DND-41 (cell line): Measurements from ENCODE around the gene ATP7A.
"Not testable (repeated sequence)": the region's sequence is repeated elsewhere in the genome, so short reads cannot be mapped to it uniquely, and the experiment has no call there.

Experiments
- ATAC-seq: fragments of 200-7000 bp; cut with Tn5 transposase; 3 replicates; pipeline ENCODE4 v1.9.1; 2021; ENCODE audit warnings: low read depth; ENCODE audit not compliant: insufficient read depth
- DNase-seq: peaks from one replicate; pipeline ENCODE4 v3.0.0-alpha.2; 2020
- H2AFZ ChIP-seq: 2 replicates; pipeline ENCODE4 v1.6.0; 2012; ENCODE audit warnings: low read depth, low read length
- H3K27ac ChIP-seq: 2 replicates; pipeline ENCODE4 v1.5.1; 2012; ENCODE audit warnings: low read length, inconsistent platforms
- H3K27me3 ChIP-seq: fragments of 200-600 bp; sonication (generic); 2 replicates; pipeline ENCODE4 v1.6.0; 2012; ENCODE audit warnings: low read length, mild to moderate bottlenecking, inconsistent platforms; ENCODE audit not compliant: insufficient read depth, poor library complexity
- H3K36me3 ChIP-seq: 2 replicates; pipeline ENCODE4 v1.5.1; 2012; ENCODE audit warnings: low read length, inconsistent platforms; ENCODE audit not compliant: insufficient read depth
- H3K4me1 ChIP-seq: 2 replicates; pipeline ENCODE4 v1.5.1; 2012; ENCODE audit warnings: mild to moderate bottlenecking, low read length; ENCODE audit not compliant: insufficient read depth
- H3K4me2 ChIP-seq: 2 replicates; pipeline ENCODE4 v1.6.0; 2012; ENCODE audit warnings: mild to moderate bottlenecking, moderate library complexity, low read length, inconsistent platforms; ENCODE audit not compliant: insufficient read depth
- H3K4me3 ChIP-seq, 2 experiments: fragments of 200-600 bp in 1 of 2; shearing (Covaris generic) in 1 of 2; 2 replicates each; pipeline ENCODE4 v1.5.1; 2012 to 2016; ENCODE audit warnings: inconsistent platforms in 2 of 2, low read length in 2 of 2, mild to moderate bottlenecking in 2 of 2, low read depth in 1 of 2, moderate library complexity in 1 of 2
- H3K79me2 ChIP-seq: 2 replicates; pipeline ENCODE4 v1.6.0; 2012; ENCODE audit warnings: low read length, inconsistent platforms; ENCODE audit not compliant: insufficient read depth
- H3K9ac ChIP-seq: 2 replicates; pipeline ENCODE4 v1.6.0; 2012; ENCODE audit warnings: low read depth, mild to moderate bottlenecking, inconsistent platforms, low read length, moderate library complexity
- H3K9me3 ChIP-seq: 2 replicates; pipeline ENCODE4 v1.5.1; 2012; ENCODE audit warnings: low read length, moderate library complexity, mild to moderate bottlenecking, inconsistent platforms; ENCODE audit not compliant: insufficient read depth, severe bottlenecking
- H4K20me1 ChIP-seq: 2 replicates; pipeline ENCODE4 v1.6.0; 2012; ENCODE audit warnings: low read length; ENCODE audit not compliant: insufficient read depth
- EZH2 ChIP-seq: IDR thresholded peaks from 3 replicates; pipeline ENCODE4 v1.6.1; 2012; ENCODE audit warnings: borderline replicate concordance, low read depth, mild to moderate bottlenecking, moderate library complexity, low read length, inconsistent platforms; ENCODE audit not compliant: severe bottlenecking
- TF ChIP-seq, protein P1 (sequence below): IDR thresholded peaks from 2 replicates; pipeline ENCODE4 v1.5.1; 2012; ENCODE audit warnings: borderline replicate concordance, low read length, moderate library complexity, mild to moderate bottlenecking; ENCODE audit not compliant: poor library complexity, severe bottlenecking; ENCODE audit errors: extremely low read depth

Gene ATP7A

DNA sequence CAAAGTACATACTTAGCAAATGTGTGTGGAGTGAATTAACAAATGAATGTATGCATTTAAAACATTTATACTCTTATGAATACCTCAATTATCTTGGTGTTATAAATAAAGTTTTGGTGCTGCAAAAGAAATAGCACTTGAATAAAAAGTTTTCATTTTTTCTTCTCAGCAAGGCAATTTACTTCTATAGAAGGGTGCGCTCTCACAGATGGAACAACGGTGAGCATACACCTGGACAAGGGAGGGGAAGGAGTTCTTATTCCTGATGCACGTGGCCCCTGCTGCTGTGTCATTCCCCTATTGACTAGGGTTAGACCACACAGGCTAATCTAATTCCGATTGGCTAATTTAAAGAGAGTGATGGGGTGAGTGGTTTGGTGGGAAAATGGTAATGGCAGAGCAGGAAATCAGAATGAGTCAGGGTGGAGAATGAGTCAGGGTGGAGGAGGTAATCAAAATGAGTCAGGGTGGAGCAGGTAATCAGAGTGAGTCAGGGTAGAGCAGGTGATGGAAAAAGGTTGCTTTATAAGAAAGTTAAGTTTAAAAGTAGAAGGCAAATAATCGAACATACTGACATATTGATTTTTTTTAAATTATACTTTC is 165.4 kb downstream of the ATP7A start:
- H3K27ac ChIP-seq = no peak overlapping the region
- no peak overlapping the region for H3K9ac ChIP-seq
- H3K27me3 ChIP-seq = no peaks in the 10 kb centered on the region
- no peak overlapping the region for H2AFZ ChIP-seq
- H3K36me3 ChIP-seq = no peaks in the 10 kb centered on the region
- TF ChIP-seq EZH2 = no peak
- TF ChIP-seq, protein P1, sequence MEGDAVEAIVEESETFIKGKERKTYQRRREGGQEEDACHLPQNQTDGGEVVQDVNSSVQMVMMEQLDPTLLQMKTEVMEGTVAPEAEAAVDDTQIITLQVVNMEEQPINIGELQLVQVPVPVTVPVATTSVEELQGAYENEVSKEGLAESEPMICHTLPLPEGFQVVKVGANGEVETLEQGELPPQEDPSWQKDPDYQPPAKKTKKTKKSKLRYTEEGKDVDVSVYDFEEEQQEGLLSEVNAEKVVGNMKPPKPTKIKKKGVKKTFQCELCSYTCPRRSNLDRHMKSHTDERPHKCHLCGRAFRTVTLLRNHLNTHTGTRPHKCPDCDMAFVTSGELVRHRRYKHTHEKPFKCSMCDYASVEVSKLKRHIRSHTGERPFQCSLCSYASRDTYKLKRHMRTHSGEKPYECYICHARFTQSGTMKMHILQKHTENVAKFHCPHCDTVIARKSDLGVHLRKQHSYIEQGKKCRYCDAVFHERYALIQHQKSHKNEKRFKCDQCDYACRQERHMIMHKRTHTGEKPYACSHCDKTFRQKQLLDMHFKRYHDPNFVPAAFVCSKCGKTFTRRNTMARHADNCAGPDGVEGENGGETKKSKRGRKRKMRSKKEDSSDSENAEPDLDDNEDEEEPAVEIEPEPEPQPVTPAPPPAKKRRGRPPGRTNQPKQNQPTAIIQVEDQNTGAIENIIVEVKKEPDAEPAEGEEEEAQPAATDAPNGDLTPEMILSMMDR = no peak
- ATAC-seq = no peak
- H3K4me2 ChIP-seq = no peak overlapping the region
- H3K9me3 ChIP-seq = no peaks in the 10 kb centered on the region
- H3K4me1 ChIP-seq = peaks cover 4% of the 10 kb centered on the region; the same call in 1 of the 2 replicates
- no peak overlapping the region for H3K4me3 ChIP-seq
- H3K79me2 ChIP-seq = no peaks in the 10 kb centered on the region
- no peaks in the 10 kb centered on the region for H4K20me1 ChIP-seq
- DNase-seq = no peak

DNA sequence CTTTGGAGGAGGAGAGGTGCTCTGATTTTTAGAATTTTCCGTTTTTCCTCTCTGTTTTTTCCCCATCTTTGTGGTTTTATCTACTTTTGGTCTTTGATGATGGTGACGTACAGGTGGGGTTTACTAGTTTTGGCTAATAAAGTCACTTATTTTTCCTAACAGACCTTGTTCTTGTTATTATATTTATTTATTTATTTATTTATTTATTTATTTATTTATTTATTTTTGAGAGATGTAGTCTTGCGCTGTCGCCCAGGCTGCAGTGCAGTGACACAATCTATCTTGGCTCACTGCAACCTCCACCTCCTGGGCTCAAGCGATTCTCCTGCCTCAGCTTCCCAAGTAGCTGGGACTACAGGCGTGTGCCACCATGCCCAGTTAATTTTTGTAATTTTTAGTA is 170.9 kb downstream of the ATP7A start:
- H3K9ac ChIP-seq, H2AFZ ChIP-seq, H3K4me3 ChIP-seq, H3K36me3 ChIP-seq, DNase-seq, H3K4me2 ChIP-seq, H3K79me2 ChIP-seq, H3K4me1 ChIP-seq, H4K20me1 ChIP-seq, H3K27ac ChIP-seq, ATAC-seq, H3K9me3 ChIP-seq, H3K27me3 ChIP-seq: not testable (repeated sequence)

DNA sequence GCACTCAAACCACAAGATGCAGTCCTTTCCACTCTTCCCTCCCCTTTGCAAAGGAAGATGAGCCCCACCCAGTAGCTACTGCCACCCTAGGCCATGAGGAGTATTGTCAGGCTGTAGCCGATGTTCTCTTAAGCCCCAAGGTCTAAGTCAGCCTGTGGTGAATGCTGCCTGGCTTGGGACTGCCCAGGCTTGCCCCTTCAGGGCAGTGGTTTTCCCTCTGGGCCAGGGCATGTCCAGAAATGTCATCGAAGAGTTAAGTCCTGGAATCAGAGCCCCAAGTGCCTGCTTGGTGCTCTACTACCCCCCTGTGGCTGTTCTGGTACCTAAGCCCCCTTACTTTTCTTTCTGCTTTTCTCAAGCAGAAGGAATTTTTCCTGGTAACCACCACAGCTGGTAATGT is 181.8 kb downstream of the ATP7A start:
- Histone ChIP-seq H2AFZ (peak overlapping the region; percentile 60), H3K9ac (no peak overlapping the region), H4K20me1 (no peaks in the 10 kb centered on the region), H3K27ac (no peak overlapping the region; the same call in 1 of the 2 replicates), H3K27me3 (no peaks in the 10 kb centered on the region), H3K4me3 (no peak overlapping the region), H3K79me2 (no peaks in the 10 kb centered on the region), H3K4me1 (0 out of 2 replicates have a peak, but pooled peaks cover 4% of the 10 kb centered on the region), H3K4me2 (no peak overlapping the region), H3K9me3 (no peaks in the 10 kb centered on the region), H3K36me3 (no peaks in the 10 kb centered on the region)
- no peak for TF ChIP-seq EZH2
- TF ChIP-seq, protein P1 = peak; percentile 56
- ATAC-seq (peak; percentile 83), DNase-seq (peak; percentile 31)

DNA sequence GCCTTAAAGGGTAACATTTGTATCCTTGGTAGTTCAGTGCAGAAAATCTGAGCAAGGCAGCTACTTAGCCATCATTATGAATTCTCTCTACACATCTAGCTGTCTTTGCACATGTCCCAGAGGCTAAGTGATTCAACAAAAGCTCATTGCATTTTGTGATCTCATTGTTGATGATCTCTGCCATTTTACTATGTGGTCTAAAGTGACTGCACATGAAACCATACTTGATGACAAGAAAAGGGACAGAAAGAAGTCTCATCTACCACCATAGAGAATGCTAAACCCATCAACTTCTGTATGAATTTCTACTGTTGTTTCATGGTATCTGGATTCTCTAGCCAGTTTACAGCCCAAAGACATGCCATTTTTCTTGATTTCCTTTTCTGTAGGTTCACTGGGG is 187.6 kb downstream of the ATP7A start:
- Histone ChIP-seq H3K9me3 (no peaks in the 10 kb centered on the region), H2AFZ (no peak overlapping the region), H3K27me3 (no peaks in the 10 kb centered on the region), H3K9ac (no peak overlapping the region), H3K4me1 (peaks cover 15% of the 10 kb centered on the region), H4K20me1 (no peaks in the 10 kb centered on the region), H3K36me3 (no peaks in the 10 kb centered on the region), H3K27ac (no peak overlapping the region), H3K4me3 (no peak overlapping the region), H3K4me2 (no peak overlapping the region), H3K79me2 (no peaks in the 10 kb centered on the region)
- DNase-seq (no peak), ATAC-seq (no peak)
- TF ChIP-seq, protein P1 = no peak
- no peak for TF ChIP-seq EZH2
